Liver (tissue), 9 donors: ENCODE measurements around the gene NDUFS4. TPM values are rescaled to one million over a fixed set of nuclear protein-coding genes. Genes with fewer than 3 reads are reported as not detected.

Experiments used
- DNase-seq: peaks from one replicate; pipeline ENCODE4 v3.0.0-alpha.2; 2017; ENCODE audit warnings: low spot score
- H3K27ac ChIP-seq, 2 donors: one replicate each; pipeline ENCODE4 v1.7.0; 2013; ENCODE audit warnings: inconsistent platforms in 2 of 2, low read length in 2 of 2, control low read depth in 1 of 2, low read depth in 1 of 2, mild to moderate bottlenecking in 1 of 2
- H3K27me3 ChIP-seq, 4 donors: one replicate each; pipeline versions ENCODE4 v1.6.1 to v1.7.0; 2013; ENCODE audit warnings: low read length in 3 of 4, inconsistent platforms in 1 of 4, mild to moderate bottlenecking in 1 of 4, moderate library complexity in 1 of 4; ENCODE audit not compliant: control insufficient read depth in 4 of 4, insufficient read depth in 4 of 4
- H3K36me3 ChIP-seq, 4 donors: one replicate each; pipeline versions ENCODE4 v1.6.1 to v1.7.0; 2013; ENCODE audit warnings: low read length in 3 of 4, mild to moderate bottlenecking in 3 of 4, low read depth in 1 of 4, moderate library complexity in 1 of 4; ENCODE audit not compliant: control insufficient read depth in 4 of 4, insufficient read depth in 3 of 4
- H3K4me1 ChIP-seq, 4 donors: one replicate each; pipeline versions ENCODE4 v1.6.1 to v1.7.0; 2013; ENCODE audit warnings: low read length in 3 of 4, mild to moderate bottlenecking in 3 of 4, moderate library complexity in 1 of 4; ENCODE audit not compliant: control insufficient read depth in 4 of 4, insufficient read depth in 4 of 4
- H3K4me3 ChIP-seq, 3 donors: one replicate each; pipeline versions ENCODE4 v1.6.1 to v1.7.0; 2013; ENCODE audit warnings: low read length in 3 of 3, control low read depth in 1 of 3, low read depth in 1 of 3, mild to moderate bottlenecking in 1 of 3
- H3K9ac ChIP-seq, 2 donors: one replicate each; pipeline ENCODE4 v1.7.0; 2013; ENCODE audit warnings: low read length in 2 of 2, mild to moderate bottlenecking in 2 of 2, moderate library complexity in 2 of 2, control low read depth in 1 of 2, low read depth in 1 of 2
- H3K9me3 ChIP-seq, 4 donors: one replicate each; pipeline versions ENCODE4 v1.6.1 to v1.7.0; 2013; ENCODE audit warnings: low read length in 3 of 4; ENCODE audit not compliant: control insufficient read depth in 4 of 4
- EGR1 ChIP-seq, 2 donors: IDR thresholded peaks; 2 replicates each; pipeline ENCODE4 v1.6.1; 2016 to 2018; ENCODE audit warnings: antibody characterized with exemption in 2 of 2, low read depth in 2 of 2
- FOXA1 ChIP-seq: IDR thresholded peaks from 2 replicates; pipeline ENCODE4 v1.6.1; 2016; ENCODE audit warnings: antibody characterized with exemption
- FOXA2 ChIP-seq: IDR thresholded peaks from 2 replicates; pipeline ENCODE4 v1.6.1; 2016; ENCODE audit warnings: antibody characterized with exemption
- GABPA ChIP-seq, 2 donors: IDR thresholded peaks in 1 of 2; conservative IDR thresholded peaks in 1 of 2; 2 replicates each; pipeline ENCODE4 v1.6.1; 2016; ENCODE audit warnings: antibody characterized with exemption in 2 of 2, mild to moderate bottlenecking in 1 of 2, moderate library complexity in 1 of 2
- HNF4A ChIP-seq, 2 donors: conservative IDR thresholded peaks; 2 replicates each; pipeline ENCODE4 v1.6.1; 2016; ENCODE audit warnings: antibody characterized with exemption in 2 of 2, mild to moderate bottlenecking in 2 of 2
- HNF4G ChIP-seq: IDR thresholded peaks from 2 replicates; pipeline ENCODE4 v1.6.1; 2016; ENCODE audit warnings: antibody characterized with exemption
- JUND ChIP-seq, 2 donors: IDR thresholded peaks; 2 replicates each; pipeline ENCODE4 v1.6.1; 2016; ENCODE audit warnings: antibody characterized with exemption in 2 of 2
- NR2F2 ChIP-seq: IDR thresholded peaks from 2 replicates; pipeline ENCODE4 v1.6.1; 2016; ENCODE audit warnings: antibody characterized with exemption
- RAD21 ChIP-seq, 2 donors: IDR thresholded peaks; 2 replicates each; pipeline ENCODE4 v1.6.1; 2016; ENCODE audit warnings: antibody characterized with exemption in 2 of 2, mild to moderate bottlenecking in 2 of 2
- RXRA ChIP-seq, 2 donors: IDR thresholded peaks; 2 replicates each; pipeline ENCODE4 v1.6.1; 2017 to 2018; ENCODE audit warnings: antibody characterized with exemption in 2 of 2, mild to moderate bottlenecking in 1 of 2
- SP1 ChIP-seq: IDR thresholded peaks from 2 replicates; pipeline ENCODE4 v1.6.1; 2018; ENCODE audit warnings: antibody characterized with exemption, mild to moderate bottlenecking
- TAF1 ChIP-seq: conservative IDR thresholded peaks from 2 replicates; pipeline ENCODE4 v1.6.1; 2016; ENCODE audit warnings: antibody characterized with exemption, mild to moderate bottlenecking
- YY1 ChIP-seq: IDR thresholded peaks from 2 replicates; pipeline ENCODE4 v1.6.1; 2016; ENCODE audit warnings: antibody characterized with exemption, mild to moderate bottlenecking
- WGBS: extraction: QIAGEN DNeasy Blood & Tissue Kit; methylation state at CpG from one replicate; pipeline ENCODE4 v1.1.7; 2013; 5-methylcytosine and 5-hydroxymethylcytosine counted together
- polyA plus RNA-seq, 2 donors: library from polyadenylated mRNA; stranded (reverse) in 1 of 2; unstranded in 1 of 2; fragments of 200-250 nt in 1 of 2; fragments of >200 nt in 1 of 2; fragmentation: Nextera tagmentation in 1 of 2; extraction: Ambion mirVana in 1 of 2; gene quantifications; one replicate each; pipeline versions ENCODE4 v1.2.1 to v1.2.3, GENCODE V29; 2013 to 2015
- total RNA-seq, 2 donors: library from RNA; depleted of rRNA; stranded (reverse); fragments of >200 nt; gene quantifications; one replicate each; pipeline ENCODE4 v1.2.3, GENCODE V29; 2014
- TF ChIP-seq, protein P1 (sequence below): IDR thresholded peaks from 2 replicates; pipeline ENCODE4 v1.6.1; 2016; ENCODE audit warnings: antibody characterized with exemption
- TF ChIP-seq, protein P2 (sequence below): IDR thresholded peaks from 2 replicates; pipeline ENCODE4 v1.6.1; 2016; ENCODE audit warnings: antibody characterized with exemption
- TF ChIP-seq, protein P3 (sequence below): IDR thresholded peaks from 2 replicates; pipeline ENCODE4 v1.6.1; 2016; ENCODE audit warnings: antibody characterized with exemption
- TF ChIP-seq, protein P4 (sequence below): fragments of 150-350 bp; IDR thresholded peaks from 2 replicates; pipeline ENCODE4 v1.5.1; 2017; ENCODE audit warnings: improper control_type of control experiment, low read depth, low read length; ENCODE audit not compliant: missing input control
- TF ChIP-seq, protein P5 (sequence below): IDR thresholded peaks from 2 replicates; pipeline ENCODE4 v1.6.1; 2016; ENCODE audit warnings: antibody characterized with exemption, mild to moderate bottlenecking
- donor health status: healthy.
- donor health status: healthy.
- donor health status: healthy.
- donor health status: healthy.
- donor health status: healthy.

Gene NDUFS4
- total and polyA plus RNA-seq, 4 donors, result 35.9 to 114 (median 53.4) TPM

DNA sequence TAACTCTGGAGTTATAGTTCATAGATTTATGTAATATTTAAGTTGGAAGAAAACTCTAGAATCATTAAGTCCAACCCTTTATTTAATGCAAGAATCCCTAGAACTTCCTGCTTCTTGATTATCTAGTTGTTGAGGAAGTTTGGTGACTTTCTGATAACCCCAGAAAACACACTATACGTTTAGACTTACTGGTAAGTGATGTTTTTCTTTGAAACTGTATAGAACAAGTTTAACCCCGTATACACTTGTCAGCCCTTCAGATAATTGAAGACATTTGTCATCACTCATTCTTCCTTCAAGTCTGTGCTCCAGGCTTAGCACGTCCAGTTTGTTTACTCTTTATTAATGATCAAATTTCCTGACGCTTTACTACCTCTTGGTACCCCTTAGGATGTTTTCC, 9.0 kb downstream of the NDUFS4 start:
- no peak for DNase-seq

More for the DNA sequence above, 9.0 kb downstream of the NDUFS4 start:
- Histone ChIP-seq H3K4me3 (no peak overlapping the region), H3K4me1 (peaks cover 2 to 12% (median 6%) of the 10 kb centered on the region in 4 donors), H3K27me3 (no peaks in the 10 kb centered on the region), H3K9me3 (no peaks in the 10 kb centered on the region), H3K36me3 (no peaks in the 10 kb centered on the region), H3K27ac (no peak overlapping the region), H3K9ac (no peak overlapping the region)
- TF ChIP-seq, protein P1, sequence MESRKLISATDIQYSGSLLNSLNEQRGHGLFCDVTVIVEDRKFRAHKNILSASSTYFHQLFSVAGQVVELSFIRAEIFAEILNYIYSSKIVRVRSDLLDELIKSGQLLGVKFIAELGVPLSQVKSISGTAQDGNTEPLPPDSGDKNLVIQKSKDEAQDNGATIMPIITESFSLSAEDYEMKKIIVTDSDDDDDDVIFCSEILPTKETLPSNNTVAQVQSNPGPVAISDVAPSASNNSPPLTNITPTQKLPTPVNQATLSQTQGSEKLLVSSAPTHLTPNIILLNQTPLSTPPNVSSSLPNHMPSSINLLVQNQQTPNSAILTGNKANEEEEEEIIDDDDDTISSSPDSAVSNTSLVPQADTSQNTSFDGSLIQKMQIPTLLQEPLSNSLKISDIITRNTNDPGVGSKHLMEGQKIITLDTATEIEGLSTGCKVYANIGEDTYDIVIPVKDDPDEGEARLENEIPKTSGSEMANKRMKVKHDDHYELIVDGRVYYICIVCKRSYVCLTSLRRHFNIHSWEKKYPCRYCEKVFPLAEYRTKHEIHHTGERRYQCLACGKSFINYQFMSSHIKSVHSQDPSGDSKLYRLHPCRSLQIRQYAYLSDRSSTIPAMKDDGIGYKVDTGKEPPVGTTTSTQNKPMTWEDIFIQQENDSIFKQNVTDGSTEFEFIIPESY, result no peak
- no peak for TF ChIP-seq NR2F2
- no peak for TF ChIP-seq RXRA (IDR thresholded peaks at IDR 0.05)
- TF ChIP-seq FOXA1, result no peak
- TF ChIP-seq, protein P2, sequence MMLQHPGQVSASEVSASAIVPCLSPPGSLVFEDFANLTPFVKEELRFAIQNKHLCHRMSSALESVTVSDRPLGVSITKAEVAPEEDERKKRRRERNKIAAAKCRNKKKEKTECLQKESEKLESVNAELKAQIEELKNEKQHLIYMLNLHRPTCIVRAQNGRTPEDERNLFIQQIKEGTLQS, result no peak
- no peak for TF ChIP-seq EGR1 (IDR thresholded peaks at IDR 0.05; ENCODE audit: low read depth in 2 of 2)
- no peak for TF ChIP-seq JUND (IDR thresholded peaks at IDR 0.05)
- no peak for TF ChIP-seq TAF1
- no peak for TF ChIP-seq YY1
- no peak for TF ChIP-seq HNF4A (conservative IDR thresholded peaks at IDR 0.05)
- TF ChIP-seq HNF4G, result no peak
- TF ChIP-seq SP1, result no peak
- TF ChIP-seq RAD21 (IDR thresholded peaks at IDR 0.05), result no peak
- no peak for TF ChIP-seq GABPA (IDR thresholded peaks at IDR 0.05 in 1 of 2, conservative IDR thresholded peaks at IDR 0.05 in 1 of 2)
- TF ChIP-seq, protein P3, sequence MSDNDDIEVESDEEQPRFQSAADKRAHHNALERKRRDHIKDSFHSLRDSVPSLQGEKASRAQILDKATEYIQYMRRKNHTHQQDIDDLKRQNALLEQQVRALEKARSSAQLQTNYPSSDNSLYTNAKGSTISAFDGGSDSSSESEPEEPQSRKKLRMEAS, result no peak
- TF ChIP-seq, protein P4, sequence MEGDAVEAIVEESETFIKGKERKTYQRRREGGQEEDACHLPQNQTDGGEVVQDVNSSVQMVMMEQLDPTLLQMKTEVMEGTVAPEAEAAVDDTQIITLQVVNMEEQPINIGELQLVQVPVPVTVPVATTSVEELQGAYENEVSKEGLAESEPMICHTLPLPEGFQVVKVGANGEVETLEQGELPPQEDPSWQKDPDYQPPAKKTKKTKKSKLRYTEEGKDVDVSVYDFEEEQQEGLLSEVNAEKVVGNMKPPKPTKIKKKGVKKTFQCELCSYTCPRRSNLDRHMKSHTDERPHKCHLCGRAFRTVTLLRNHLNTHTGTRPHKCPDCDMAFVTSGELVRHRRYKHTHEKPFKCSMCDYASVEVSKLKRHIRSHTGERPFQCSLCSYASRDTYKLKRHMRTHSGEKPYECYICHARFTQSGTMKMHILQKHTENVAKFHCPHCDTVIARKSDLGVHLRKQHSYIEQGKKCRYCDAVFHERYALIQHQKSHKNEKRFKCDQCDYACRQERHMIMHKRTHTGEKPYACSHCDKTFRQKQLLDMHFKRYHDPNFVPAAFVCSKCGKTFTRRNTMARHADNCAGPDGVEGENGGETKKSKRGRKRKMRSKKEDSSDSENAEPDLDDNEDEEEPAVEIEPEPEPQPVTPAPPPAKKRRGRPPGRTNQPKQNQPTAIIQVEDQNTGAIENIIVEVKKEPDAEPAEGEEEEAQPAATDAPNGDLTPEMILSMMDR, result no peak
- no peak for TF ChIP-seq FOXA2
- TF ChIP-seq, protein P5, sequence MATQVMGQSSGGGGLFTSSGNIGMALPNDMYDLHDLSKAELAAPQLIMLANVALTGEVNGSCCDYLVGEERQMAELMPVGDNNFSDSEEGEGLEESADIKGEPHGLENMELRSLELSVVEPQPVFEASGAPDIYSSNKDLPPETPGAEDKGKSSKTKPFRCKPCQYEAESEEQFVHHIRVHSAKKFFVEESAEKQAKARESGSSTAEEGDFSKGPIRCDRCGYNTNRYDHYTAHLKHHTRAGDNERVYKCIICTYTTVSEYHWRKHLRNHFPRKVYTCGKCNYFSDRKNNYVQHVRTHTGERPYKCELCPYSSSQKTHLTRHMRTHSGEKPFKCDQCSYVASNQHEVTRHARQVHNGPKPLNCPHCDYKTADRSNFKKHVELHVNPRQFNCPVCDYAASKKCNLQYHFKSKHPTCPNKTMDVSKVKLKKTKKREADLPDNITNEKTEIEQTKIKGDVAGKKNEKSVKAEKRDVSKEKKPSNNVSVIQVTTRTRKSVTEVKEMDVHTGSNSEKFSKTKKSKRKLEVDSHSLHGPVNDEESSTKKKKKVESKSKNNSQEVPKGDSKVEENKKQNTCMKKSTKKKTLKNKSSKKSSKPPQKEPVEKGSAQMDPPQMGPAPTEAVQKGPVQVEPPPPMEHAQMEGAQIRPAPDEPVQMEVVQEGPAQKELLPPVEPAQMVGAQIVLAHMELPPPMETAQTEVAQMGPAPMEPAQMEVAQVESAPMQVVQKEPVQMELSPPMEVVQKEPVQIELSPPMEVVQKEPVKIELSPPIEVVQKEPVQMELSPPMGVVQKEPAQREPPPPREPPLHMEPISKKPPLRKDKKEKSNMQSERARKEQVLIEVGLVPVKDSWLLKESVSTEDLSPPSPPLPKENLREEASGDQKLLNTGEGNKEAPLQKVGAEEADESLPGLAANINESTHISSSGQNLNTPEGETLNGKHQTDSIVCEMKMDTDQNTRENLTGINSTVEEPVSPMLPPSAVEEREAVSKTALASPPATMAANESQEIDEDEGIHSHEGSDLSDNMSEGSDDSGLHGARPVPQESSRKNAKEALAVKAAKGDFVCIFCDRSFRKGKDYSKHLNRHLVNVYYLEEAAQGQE, result no peak
- WGBS, result 32% methylated on average over 4 of the region's 4 CpGs
